Measurements from ENCODE around the gene ACBD3.

ACBD3 gene

GRCh38 chr1:226133504-226134123, 52.9 kb downstream of the ACBD3 start:
- DNase-seq: no peak

GRCh38 chr1:226132728-226133503, 53.6 kb downstream of the ACBD3 start:
- DNase-seq: no peak

DNA sequence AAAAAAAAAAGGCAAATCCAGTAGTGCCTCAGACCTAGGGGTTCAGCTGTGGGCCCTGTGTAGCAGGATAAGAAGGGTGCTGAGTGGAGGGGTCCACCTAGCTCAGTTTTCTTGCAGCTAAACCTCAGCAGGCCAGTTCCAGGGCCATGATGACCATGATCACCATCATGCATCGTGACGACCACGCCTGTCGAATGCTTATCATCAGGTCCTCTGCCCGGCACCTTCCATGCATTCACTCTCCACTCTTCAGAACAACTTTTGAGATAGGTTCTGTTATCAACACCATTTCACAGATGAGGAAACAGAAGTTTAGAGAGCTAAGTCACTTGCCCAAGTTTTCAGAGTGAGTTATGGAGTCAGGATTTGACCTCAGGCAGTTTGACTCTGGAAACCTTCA, 54.9 kb downstream of the ACBD3 start:
- DNase-seq: no peak

DNA sequence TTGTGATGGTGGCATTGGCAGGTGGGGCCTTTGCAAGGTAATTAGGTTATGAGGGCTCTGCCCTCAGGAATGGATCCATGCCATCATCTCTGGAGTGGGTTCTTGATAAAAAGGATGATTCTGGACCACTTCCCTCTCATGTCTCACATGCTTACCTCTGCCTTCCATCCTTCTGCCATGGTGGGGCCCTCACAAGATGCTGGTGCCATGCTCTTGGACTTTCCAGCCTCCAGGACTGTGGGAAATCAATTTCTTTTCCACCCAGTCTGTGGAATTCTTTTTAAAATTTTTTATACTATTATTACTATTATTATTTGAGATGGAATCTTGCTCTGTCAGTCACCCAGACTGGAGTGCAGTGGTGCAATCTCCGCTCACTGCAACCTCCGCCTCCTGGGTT, 57.3 kb downstream of the ACBD3 start:
- DNase-seq: no peak

DNA sequence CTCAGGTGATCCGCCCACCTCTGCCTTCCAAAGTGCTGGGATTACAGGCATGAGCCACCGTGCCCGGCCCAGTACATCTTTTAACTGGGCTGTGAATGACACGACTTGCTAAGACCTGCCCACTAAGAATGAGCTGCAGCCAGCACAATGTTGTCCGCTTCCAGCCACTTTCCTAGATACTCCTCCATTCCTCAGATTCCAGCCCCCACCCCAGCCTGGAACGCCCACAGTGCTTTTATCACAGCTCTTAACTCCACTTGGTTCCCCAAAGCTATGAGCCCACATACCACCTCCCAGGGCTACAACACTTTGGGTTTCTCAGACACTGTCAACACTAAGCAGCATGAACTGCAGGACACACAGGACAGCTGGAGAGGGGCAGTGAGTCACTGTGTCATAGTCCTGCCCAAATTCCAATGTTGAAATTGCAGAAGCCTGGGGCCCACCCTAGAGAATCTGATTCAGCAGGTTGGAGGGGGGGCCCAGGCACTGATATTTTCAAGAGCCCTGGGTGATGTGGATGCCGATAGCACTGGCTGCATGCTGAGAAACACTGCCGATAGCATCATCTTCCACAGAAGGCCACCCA, 58.0 kb downstream of the ACBD3 start:
- DNase-seq: no peak

GRCh38 chr1:226126824-226127569, 59.5 kb downstream of the ACBD3 start:
- DNase-seq: no peak

DNA sequence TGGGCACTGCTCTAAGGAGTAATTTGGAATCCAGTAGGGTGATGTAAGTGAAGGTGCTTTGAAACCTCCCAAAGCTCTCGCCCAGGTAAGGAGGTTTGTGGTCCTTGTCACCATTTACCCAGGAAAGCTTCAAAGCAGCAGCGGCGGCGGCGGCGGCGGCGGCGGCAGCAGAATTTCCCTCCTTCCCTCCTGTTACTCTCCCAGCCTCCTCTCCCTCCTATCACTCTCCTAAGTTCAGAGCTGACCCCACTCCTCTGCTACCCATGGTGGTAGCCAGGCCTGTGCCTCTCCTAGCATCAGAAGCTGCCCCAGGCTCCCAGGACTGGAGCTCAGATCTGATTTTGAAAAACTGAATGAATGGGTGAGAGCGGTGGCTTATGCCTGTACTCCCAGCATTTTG, 60.7 kb downstream of the ACBD3 start:
- no peak for DNase-seq

DNA sequence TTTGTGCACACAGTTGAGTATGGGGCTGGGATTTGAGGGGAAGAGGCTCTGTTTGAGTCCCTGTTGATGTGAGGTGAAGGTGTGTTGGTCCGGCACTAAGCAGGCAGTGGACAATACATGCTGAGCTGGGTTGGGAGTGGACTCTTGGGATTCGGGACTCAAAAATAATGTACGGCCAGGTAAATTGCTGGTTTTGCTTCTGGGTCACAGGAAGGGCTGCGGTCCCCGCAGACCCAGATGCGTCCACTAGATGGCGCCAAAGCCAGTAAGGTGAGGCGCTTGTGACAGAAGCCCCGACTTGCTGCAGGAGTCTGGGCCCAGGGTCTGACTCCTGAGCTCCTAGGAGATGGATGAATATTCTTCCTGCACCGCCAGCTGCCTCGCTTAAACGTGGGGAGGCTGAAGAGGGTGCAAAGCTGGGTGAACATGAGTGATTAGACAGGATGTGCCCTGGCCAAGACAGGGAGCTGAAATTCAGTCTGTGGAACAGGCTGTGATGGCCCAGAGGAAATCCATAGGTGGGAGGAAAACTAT, 61.4 kb downstream of the ACBD3 start:
- peak; percentile 84 for DNase-seq

DNA sequence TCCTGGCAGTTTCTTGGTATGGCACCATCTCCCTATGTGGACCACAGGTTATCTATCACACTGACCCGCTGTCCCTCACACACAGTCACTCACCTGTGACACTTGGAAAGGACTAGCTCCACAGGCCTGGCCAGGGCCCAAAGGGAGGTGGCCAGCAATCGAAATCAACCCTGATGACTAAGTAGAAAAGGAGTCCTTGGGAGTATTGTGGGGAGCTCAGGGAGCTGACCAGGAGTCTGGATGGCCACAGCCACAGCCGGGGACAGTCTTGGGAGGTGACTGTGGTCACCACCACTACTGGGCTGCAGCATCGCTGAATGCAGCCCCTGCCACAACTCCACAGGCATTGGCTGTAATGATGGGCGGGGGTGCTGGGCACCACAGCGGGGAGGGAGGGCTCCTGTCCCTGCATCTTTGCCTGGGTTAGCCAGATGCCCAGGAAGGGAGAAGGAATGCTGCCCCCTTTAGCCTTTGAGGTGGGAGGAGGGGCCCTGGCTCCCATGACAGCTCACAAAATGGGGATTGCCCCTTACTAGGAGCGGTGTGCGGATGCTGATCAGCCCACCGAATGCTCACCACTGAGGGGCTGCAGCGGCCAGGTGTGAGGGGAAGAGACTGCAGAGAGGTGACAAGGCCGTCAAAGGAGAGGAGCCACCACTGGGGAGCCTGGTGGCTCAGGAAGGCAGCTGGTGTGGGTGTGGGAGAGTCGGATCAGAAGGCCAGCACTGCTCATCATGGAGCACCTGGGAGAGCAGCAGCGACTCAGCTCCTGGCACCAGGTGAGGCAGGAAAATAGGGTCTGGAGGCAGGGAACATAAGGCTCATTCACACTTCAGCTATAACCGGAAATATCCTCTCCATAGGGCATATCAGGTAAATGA, 62.7 kb downstream of the ACBD3 start:
- DNase-seq: no peak

DNA sequence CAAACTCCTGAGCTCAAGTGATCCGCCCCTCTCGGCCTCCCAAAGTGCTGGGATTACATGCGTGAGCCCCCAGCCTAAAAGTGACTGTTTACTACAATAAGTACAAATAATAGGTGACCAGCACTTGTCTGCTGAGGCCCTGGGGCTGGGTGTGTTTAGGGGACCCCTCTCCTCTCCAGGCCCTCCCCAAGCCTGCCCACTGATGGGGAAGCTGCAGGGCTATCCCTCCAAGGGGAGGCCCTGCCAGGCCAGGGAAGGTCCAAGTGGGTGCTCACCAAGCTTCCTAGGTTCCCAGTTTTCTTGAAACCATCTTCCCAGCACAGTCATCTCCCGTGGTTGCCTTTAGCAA, 63.4 kb downstream of the ACBD3 start:
- no peak for DNase-seq

DNA sequence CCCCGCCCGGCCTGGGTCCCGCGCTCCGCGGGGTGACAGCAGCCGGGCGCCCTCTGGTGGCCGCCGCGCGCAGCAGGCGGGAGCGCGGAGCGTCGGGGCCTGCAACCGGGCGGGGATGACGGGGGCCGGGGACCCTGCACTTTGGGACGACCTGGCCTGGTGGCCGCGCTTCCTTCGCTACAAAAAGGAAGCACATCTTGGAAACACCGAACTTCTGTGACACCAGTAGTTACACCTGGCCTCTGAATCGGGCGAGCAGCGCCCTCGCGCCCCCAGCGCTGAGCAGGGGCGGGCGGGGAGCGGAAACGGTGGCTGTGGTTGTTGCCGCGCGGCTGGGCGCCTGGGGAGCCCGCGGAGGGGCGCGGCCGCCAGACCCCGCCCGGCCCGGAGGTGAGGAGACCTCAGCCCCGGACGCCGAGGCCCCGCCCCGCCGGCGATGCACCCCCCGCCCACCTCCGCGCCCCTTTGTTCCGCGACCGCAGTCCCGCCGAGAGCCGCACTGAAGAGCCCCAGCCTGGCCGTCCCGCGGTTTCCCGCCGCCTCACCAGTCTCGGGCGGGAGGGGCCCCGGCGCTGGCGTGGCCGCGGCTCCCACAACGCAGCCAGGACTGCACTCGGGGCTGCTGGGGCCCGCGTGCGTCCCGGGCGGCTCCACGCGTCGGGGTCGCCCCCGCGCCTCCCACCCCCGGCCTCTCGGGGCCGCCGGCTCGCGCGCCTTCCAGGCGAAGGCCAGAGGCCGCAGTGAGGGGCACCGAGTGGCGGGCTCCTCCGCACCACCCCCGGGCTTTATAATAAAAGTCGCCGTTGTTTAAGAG, 64.7 kb downstream of the ACBD3 start:
- DNase-seq: peak; percentile 63

- no peak for DNase-seq
Observed at GRCh38 chr1:226121049-226121586, 65.4 kb downstream of the ACBD3 start.

DNA sequence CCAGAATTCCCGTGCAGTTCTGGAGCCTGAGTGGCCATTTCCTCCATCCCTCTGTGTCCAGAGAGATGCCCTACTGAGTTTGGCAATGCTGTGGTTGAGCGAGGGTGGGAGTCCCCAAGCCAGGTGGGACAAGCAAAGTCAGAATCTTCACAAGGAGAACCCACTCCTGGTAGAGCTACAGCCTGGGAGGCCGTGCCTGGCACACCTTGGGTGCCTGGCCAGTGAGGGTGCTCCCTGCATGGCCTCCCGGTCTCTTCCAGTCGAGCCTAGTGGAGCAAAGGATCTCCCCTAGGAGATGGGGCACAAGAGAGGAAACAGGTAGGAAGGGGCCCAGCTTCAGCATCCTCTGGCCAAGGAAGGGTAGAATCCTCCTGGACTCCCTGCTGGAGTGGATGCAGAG, 66.1 kb downstream of the ACBD3 start:
- DNase-seq: no peak

GRCh38 chr1:226119169-226119568, 67.4 kb downstream of the ACBD3 start:
- no peak for DNase-seq

DNA sequence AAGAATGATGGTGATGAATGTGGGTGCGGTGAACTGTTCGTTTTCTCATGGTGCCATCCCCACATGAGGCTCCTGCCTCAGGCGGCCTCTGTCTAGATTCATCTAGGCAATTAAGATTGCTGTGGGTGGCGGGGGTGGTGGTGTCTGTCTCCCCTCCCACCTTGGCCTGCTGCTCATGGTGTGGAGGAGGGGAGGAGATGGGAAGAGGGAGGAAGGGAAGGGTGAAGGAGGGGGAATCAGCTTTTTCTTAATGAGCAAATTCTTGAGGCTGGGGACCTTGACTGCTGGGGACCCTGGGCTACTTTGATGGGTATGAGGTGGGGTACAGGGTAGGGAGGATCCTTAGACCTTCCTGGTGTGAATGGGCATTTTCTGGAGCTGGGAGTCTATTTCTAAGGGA, 68.2 kb downstream of the ACBD3 start:
- no peak for DNase-seq

DNA sequence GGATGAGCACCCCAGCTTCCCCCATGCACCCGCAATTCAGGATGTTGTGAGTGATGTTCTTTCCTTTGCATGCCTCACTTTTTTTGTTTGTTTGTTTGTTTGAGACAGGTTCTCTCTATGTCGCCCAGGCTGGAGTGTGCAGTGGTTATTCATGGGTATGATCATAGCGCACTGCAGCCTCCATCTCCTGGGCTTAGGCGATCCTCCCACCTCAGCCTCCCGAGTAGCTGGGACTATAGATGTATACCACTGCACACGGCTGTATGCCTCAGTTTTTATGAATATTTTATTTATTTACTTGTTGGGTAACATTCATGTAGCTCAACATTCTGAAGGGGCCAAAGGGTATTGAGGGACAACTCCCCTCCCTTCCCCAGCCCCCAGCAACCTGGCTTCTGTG, 69.2 kb downstream of the ACBD3 start:
- no peak for DNase-seq

- no peak for DNase-seq
Observed at GRCh38 chr1:226116673-226117072, 69.9 kb downstream of the ACBD3 start.

GRCh38 chr1:226112626-226113025, 73.9 kb downstream of the ACBD3 start:
- DNase-seq: no peak

GRCh38 chr1:226111883-226112261, 74.7 kb downstream of the ACBD3 start:
- DNase-seq: no peak

- no peak for DNase-seq
Observed at GRCh38 chr1:226111098-226111882, 75.3 kb downstream of the ACBD3 start.
